Cardiac muscle cell (in vitro differentiated cells and primary cell): Measurements from ENCODE around the gene DLX6. TPM values are rescaled to one million over a fixed set of nuclear protein-coding genes. Genes with fewer than 3 reads are reported as not detected.

ENCODE experiments used
- DNase-seq, 2 donors: peaks; one replicate each; pipeline versions ENCODE4 v3.0.0 to v3.0.0-alpha.2; 2010 to 2017; ENCODE audit warnings: low read depth in 1 of 2, low spot score in 1 of 2
- H3K27ac ChIP-seq: fragments of 200-600 bp; sonication (generic); 2 replicates; pipeline ENCODE4 v1.5.1; 2016
- H3K27me3 ChIP-seq: fragments of 200-600 bp; sonication (generic); 2 replicates; pipeline ENCODE4 v1.6.0; 2016; ENCODE audit warnings: control low read depth
- H3K36me3 ChIP-seq: fragments of 200-600 bp; sonication (generic); 2 replicates; pipeline ENCODE4 v1.5.1; 2016; ENCODE audit warnings: control low read depth
- H3K4me1 ChIP-seq: fragments of 200-600 bp; sonication (generic); 2 replicates; pipeline ENCODE4 v1.8.1; 2017; ENCODE audit warnings: low read depth, mild to moderate bottlenecking, mixed run types
- H3K4me3 ChIP-seq: fragments of 200-600 bp; sonication (generic); 2 replicates; pipeline ENCODE4 v1.5.1; 2016; ENCODE audit warnings: mild to moderate bottlenecking
- H3K9me3 ChIP-seq: fragments of 200-600 bp; sonication (generic); 2 replicates; pipeline ENCODE4 v1.5.1; 2017; ENCODE audit warnings: low read depth, mild to moderate bottlenecking, control low read depth
- polyA plus RNA-seq: library from polyadenylated mRNA; unstranded; fragments of >200 nt; fragmentation: Nextera tagmentation; extraction: Ambion mirVana; gene quantifications from 2 replicates; pipeline ENCODE4 v1.2.1, GENCODE V29; 2016
- total RNA-seq: library from RNA; depleted of rRNA; stranded (reverse); fragments of >200 nt; gene quantifications from 2 replicates; pipeline ENCODE4 v1.2.3, GENCODE V29; 2016
- TF ChIP-seq, protein P1 (sequence below): IDR thresholded peaks from 2 replicates; pipeline ENCODE4 v1.5.1; 2012; ENCODE audit warnings: low read depth, mild to moderate bottlenecking, low read length

The DLX6 gene
- total and polyA plus RNA-seq, 2 experiments from 2014 or later = not detected

DNA sequence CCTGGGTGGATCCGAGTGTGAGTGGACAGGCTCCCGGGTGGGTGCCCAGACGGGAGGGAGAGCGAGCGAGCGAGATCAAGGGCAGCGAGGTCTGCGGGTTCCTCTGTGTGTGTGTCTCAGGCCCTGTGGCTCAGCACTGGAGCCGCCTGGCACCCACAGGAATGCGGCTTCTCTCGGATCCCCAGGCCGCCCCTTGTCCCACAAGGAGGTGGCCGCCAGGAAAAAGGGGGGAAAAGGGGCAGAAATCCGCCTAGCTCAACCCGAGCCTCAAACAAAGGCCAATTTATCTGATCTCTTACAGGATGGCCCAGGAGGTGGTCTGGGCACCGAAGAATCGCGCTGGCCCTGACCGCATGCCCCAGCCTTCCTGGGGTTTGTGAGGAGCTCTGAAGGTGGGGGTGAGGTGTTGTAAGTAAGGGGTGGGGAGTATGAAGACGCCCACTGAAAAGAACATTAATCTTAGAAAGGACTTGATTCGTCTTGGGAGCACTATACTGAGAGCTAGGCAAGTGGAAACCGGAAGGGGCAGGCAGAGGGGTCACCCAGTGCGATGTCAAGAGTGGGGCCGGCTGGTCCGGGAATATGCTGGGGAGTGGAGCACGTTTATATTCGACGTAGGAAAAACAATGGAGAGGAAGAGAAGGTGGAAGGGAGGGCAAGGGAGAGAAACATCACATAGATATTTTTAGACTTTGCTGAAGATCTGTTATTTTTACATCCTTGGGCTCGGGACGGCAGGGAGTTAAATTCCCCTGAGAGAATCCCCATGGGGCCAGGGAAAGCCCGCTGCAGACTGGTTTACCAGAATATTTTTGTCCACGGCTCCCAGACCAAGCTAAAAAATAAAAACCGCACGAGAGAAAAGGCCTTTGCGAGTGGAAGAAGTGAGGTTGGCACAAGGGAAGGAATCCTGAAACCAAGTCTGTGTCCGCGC lies 12.1 kb downstream of the DLX6 start:
- Histone ChIP-seq H3K36me3 (no peaks in the 10 kb centered on the region), H3K4me1 (peaks cover 5% of the 10 kb centered on the region), H3K4me3 (no peak overlapping the region), H3K27ac (no peak overlapping the region), H3K27me3 (peaks cover 100% of the 10 kb centered on the region), H3K9me3 (no peaks in the 10 kb centered on the region)
- TF ChIP-seq, protein P1, sequence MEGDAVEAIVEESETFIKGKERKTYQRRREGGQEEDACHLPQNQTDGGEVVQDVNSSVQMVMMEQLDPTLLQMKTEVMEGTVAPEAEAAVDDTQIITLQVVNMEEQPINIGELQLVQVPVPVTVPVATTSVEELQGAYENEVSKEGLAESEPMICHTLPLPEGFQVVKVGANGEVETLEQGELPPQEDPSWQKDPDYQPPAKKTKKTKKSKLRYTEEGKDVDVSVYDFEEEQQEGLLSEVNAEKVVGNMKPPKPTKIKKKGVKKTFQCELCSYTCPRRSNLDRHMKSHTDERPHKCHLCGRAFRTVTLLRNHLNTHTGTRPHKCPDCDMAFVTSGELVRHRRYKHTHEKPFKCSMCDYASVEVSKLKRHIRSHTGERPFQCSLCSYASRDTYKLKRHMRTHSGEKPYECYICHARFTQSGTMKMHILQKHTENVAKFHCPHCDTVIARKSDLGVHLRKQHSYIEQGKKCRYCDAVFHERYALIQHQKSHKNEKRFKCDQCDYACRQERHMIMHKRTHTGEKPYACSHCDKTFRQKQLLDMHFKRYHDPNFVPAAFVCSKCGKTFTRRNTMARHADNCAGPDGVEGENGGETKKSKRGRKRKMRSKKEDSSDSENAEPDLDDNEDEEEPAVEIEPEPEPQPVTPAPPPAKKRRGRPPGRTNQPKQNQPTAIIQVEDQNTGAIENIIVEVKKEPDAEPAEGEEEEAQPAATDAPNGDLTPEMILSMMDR = no peak
- DNase-seq = no peak

GRCh38 chr7:97018126-97018601 lies 12.8 kb downstream of the DLX6 start:
- no peak overlapping the region for H3K27ac ChIP-seq
- peaks cover 5% of the 10 kb centered on the region for H3K4me1 ChIP-seq
- H3K36me3 ChIP-seq = no peaks in the 10 kb centered on the region
- TF ChIP-seq, protein P1 = no peak
- DNase-seq = no peak
- peaks cover 100% of the 10 kb centered on the region for H3K27me3 ChIP-seq
- no peaks in the 10 kb centered on the region for H3K9me3 ChIP-seq
- no peak overlapping the region for H3K4me3 ChIP-seq

DNA sequence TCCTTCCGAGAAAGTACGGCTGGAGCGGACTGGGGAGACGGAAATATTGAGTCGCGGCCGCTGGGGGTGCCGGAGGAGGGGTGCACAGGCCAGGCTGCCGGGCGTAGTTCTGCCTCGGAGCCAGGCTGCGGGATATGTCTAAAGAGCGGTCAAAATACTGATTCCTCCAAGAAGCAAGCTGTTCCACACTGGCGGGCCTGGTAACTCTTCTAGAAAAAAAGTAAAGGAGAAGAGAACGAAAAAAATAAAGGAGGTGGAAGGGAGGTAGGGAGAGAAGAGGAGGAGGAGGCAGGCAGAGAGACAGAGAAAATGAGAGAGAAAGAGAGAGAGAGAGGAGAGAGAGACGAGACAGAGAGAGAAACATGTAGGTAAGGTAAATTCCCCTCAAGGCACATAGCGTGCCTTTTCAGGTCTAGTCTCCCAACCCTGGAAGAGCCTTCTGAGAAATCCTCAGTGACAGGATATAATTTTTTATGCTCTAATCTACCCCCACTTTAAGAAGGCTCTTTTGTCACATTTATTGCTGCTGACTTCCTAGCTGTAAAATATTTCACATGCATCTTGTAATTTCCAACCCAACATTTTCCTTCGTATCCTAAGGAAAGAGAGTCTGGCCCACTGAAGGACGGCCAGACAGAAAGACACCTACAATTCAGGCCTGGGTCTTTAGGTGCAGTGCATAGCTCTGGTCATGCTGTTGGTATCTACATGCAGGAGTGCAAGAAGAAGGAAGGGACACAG lies 13.6 kb downstream of the DLX6 start:
- Histone ChIP-seq H3K36me3 (no peaks in the 10 kb centered on the region), H3K27me3 (peaks cover 100% of the 10 kb centered on the region), H3K9me3 (no peaks in the 10 kb centered on the region), H3K27ac (no peak overlapping the region), H3K4me3 (no peak overlapping the region), H3K4me1 (peaks cover 7% of the 10 kb centered on the region)
- TF ChIP-seq, protein P1 = no peak
- DNase-seq = no peak

DNA sequence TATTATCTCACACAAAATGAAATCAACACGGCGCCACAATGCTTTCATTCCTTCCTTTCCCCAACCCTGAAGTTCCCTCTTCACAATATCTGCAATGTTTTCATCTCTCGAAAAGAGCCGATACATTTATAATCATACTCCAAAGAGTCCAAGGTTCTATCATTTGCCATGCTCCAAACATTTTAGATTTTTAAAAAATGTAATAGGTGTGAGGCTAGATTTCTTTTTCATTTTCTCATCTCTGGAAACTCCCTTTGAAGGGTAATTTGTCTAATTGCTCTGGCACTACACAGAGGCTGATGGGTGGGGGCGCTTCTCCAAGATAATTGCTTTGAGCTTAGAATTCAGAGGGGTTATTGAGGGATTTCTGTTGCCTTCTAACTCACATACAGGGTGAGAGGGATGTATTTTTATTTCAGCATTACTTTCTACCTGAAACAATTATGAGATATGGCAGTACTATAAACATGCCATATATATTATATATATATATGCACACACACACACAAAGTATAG lies 14.4 kb downstream of the DLX6 start:
- H3K36me3 ChIP-seq = no peaks in the 10 kb centered on the region
- H3K27me3 ChIP-seq = peaks cover 100% of the 10 kb centered on the region
- H3K4me3 ChIP-seq = no peak overlapping the region
- DNase-seq = no peak
- H3K27ac ChIP-seq = no peak overlapping the region
- no peaks in the 10 kb centered on the region for H3K9me3 ChIP-seq
- TF ChIP-seq, protein P1 = no peak
- H3K4me1 ChIP-seq = peaks cover 10% of the 10 kb centered on the region

GRCh38 chr7:97020601-97020995 lies 15.2 kb downstream of the DLX6 start:
- Histone ChIP-seq H3K4me3 (no peak overlapping the region), H3K27me3 (peaks cover 100% of the 10 kb centered on the region), H3K4me1 (peaks cover 10% of the 10 kb centered on the region), H3K9me3 (no peaks in the 10 kb centered on the region), H3K36me3 (no peaks in the 10 kb centered on the region), H3K27ac (no peak overlapping the region)
- TF ChIP-seq, protein P1 = no peak
- no peak for DNase-seq
